IMR-90 (cell line): ENCODE measurements around the gene ACSF2. TPM values are rescaled to one million over a fixed set of nuclear protein-coding genes. Genes with fewer than 3 reads are reported as not detected.

Experiments
- ATAC-seq: fragments of 200-7000 bp; cut with Tn5 transposase; 2 replicates; pipeline ENCODE4 v1.9.1; 2020; ENCODE audit warnings: low read depth, mild to moderate bottlenecking, moderate library complexity
- BruUV-seq: library from RNA; stranded (reverse); fragments of 400-500 nt; replicated peaks from 2 replicates; lab custom pipeline; 2021; lab: Mats Ljungman, UMichigan
- CTCF ChIA-PET: fragments of 300-600 bp; formaldehyde crosslinking; extraction: SDS; loops from one replicate; lab custom pipeline; 2021; ENCODE audit warnings: antibody characterized with exemption; lab: Yijun Ruan, JAX
- POLR2A ChIA-PET: fragments of 300-600 bp; sonication (Branson Sonifier 250); formaldehyde crosslinking; loops from one replicate; lab custom pipeline; 2022; ENCODE audit warnings: antibody characterized with exemption; ENCODE audit not compliant: unreplicated experiment; lab: Charles Lee
- DNase-seq: peaks from one replicate; pipeline ENCODE4 v3.0.0; 2013
- H2AFZ ChIP-seq: replicated peaks from 2 replicates; pipeline ENCODE3; 2013; ENCODE audit warnings: low read length, mild to moderate bottlenecking; ENCODE audit not compliant: poor library complexity
- H2AK5ac ChIP-seq: 2 replicates; pipeline ENCODE4 v1.6.1; 2013; ENCODE audit warnings: low read depth, low read length, inconsistent platforms
- H2AK9ac ChIP-seq: replicated peaks from 2 replicates; pipeline ENCODE3; 2013; ENCODE audit warnings: mild to moderate bottlenecking, low read depth, low read length, moderate library complexity; ENCODE audit not compliant: poor library complexity
- H2BK120ac ChIP-seq: 2 replicates; pipeline ENCODE4 v1.6.1; 2013; ENCODE audit warnings: low read depth, low read length, inconsistent platforms
- H2BK15ac ChIP-seq: 3 replicates; pipeline ENCODE4 v1.6.1; 2013; ENCODE audit warnings: low read depth, low read length, inconsistent platforms
- H2BK20ac ChIP-seq: 2 replicates; pipeline ENCODE4 v1.6.1; 2013; ENCODE audit warnings: low read depth, mild to moderate bottlenecking, inconsistent platforms, low read length, moderate library complexity
- H2BK5ac ChIP-seq: 2 replicates; pipeline ENCODE4 v1.6.1; 2013; ENCODE audit warnings: mild to moderate bottlenecking, low read depth, low read length, inconsistent platforms; ENCODE audit not compliant: poor library complexity, severe bottlenecking
- H3K14ac ChIP-seq: replicated peaks from 2 replicates; pipeline ENCODE4 v1.6.1; 2013; ENCODE audit warnings: low read depth, low read length, inconsistent platforms
- H3K18ac ChIP-seq: 2 replicates; pipeline ENCODE4 v1.6.1; 2013; ENCODE audit warnings: low read depth, low read length, control low read depth
- H3K23ac ChIP-seq: 2 replicates; pipeline ENCODE4 v1.6.1; 2013; ENCODE audit warnings: low read depth, low read length, inconsistent platforms
- H3K27ac ChIP-seq: 2 replicates; pipeline ENCODE4 v1.5.1; 2013; ENCODE audit warnings: mild to moderate bottlenecking, control low read depth, low read length; ENCODE audit not compliant: insufficient read depth
- H3K27me3 ChIP-seq: 2 replicates; pipeline ENCODE4 v1.6.1; 2013; ENCODE audit warnings: low read length; ENCODE audit not compliant: control insufficient read depth, insufficient read depth
- H3K36me3 ChIP-seq: 2 replicates; pipeline ENCODE4 v1.6.1; 2013; ENCODE audit warnings: low read length, mixed read lengths; ENCODE audit not compliant: control insufficient read depth, insufficient read depth
- H3K4ac ChIP-seq: 2 replicates; pipeline ENCODE4 v1.6.1; 2013; ENCODE audit warnings: low read depth, low read length, inconsistent platforms
- H3K4me1 ChIP-seq: 2 replicates; pipeline ENCODE4 v1.6.1; 2013; ENCODE audit warnings: low read length, mixed read lengths; ENCODE audit not compliant: control insufficient read depth, insufficient read depth
- H3K4me2 ChIP-seq: 2 replicates; pipeline ENCODE4 v1.6.1; 2013; ENCODE audit warnings: low read depth, mild to moderate bottlenecking, control low read depth, low read length, moderate library complexity
- H3K4me3 ChIP-seq: 2 replicates; pipeline ENCODE4 v1.5.1; 2013; ENCODE audit warnings: low read depth, mild to moderate bottlenecking, control low read depth, low read length, moderate library complexity; ENCODE audit not compliant: insufficient read depth
- H3K56ac ChIP-seq: 2 replicates; pipeline ENCODE4 v1.6.1; 2013; ENCODE audit warnings: low read length, inconsistent platforms; ENCODE audit not compliant: insufficient read depth; ENCODE audit errors: extremely low read depth
- H3K79me1 ChIP-seq, 2 experiments: 2 replicates each; pipeline ENCODE4 v1.6.1; 2013; ENCODE audit warnings: low read length in 2 of 2, inconsistent platforms in 1 of 2, low read depth in 1 of 2
- H3K9ac ChIP-seq: 2 replicates; pipeline ENCODE4 v1.6.1; 2013; ENCODE audit warnings: low read depth, low read length, control low read depth
- H3K9me1 ChIP-seq: 2 replicates; pipeline ENCODE4 v1.6.1; 2013; ENCODE audit warnings: low read length, inconsistent platforms; ENCODE audit not compliant: insufficient read depth
- H3K9me3 ChIP-seq: 2 replicates; pipeline ENCODE4 v1.6.1; 2013; ENCODE audit warnings: low read length; ENCODE audit not compliant: control insufficient read depth, insufficient read depth
- H4K20me1 ChIP-seq: 2 replicates; pipeline ENCODE4 v1.6.1; 2013; ENCODE audit warnings: low read length, inconsistent platforms; ENCODE audit not compliant: insufficient read depth
- H4K5ac ChIP-seq: 2 replicates; pipeline ENCODE4 v1.6.1; 2013; ENCODE audit warnings: mild to moderate bottlenecking, low read depth, low read length, control low read depth
- H4K8ac ChIP-seq, 2 experiments: 2 replicates each; pipeline ENCODE4 v1.6.1; 2013; ENCODE audit warnings: low read depth in 2 of 2, low read length in 2 of 2, control low read depth in 1 of 2, inconsistent platforms in 1 of 2
- H4K91ac ChIP-seq: 2 replicates; pipeline ENCODE4 v1.6.1; 2013; ENCODE audit warnings: low read depth, low read length, inconsistent platforms; ENCODE audit not compliant: insufficient read depth
- BHLHE40 ChIP-seq: fragments of 150-350 bp; IDR thresholded peaks from 2 replicates; pipeline ENCODE4 v1.6.1; 2016; ENCODE audit warnings: mild to moderate bottlenecking, low read depth, low read length
- CEBPB ChIP-seq: IDR thresholded peaks from 2 replicates; pipeline ENCODE4 v1.6.1; 2012; ENCODE audit warnings: low read depth, low read length, improper control_type of control experiment
- CHD1 ChIP-seq: IDR thresholded peaks from 2 replicates; pipeline ENCODE4 v1.6.1; 2012; ENCODE audit warnings: low read depth, low read length, improper control_type of control experiment
- CTCF ChIP-seq: conservative IDR thresholded peaks from 2 replicates; pipeline ENCODE4 v1.5.1; 2012; ENCODE audit warnings: mild to moderate bottlenecking, low read depth, low read length, improper control_type of control experiment
- ELK1 ChIP-seq: fragments of 150-350 bp; IDR thresholded peaks from 2 replicates; pipeline ENCODE4 v1.6.1; 2016; ENCODE audit warnings: low read depth, mild to moderate bottlenecking, low read length, moderate library complexity, borderline replicate concordance
- FOS ChIP-seq: fragments of 150-350 bp; IDR thresholded peaks from 2 replicates; pipeline ENCODE4 v1.6.1; 2016; ENCODE audit warnings: low read depth, low read length
- MAFK ChIP-seq: IDR thresholded peaks from 2 replicates; pipeline ENCODE4 v1.6.1; 2012; ENCODE audit warnings: low read depth, low read length, improper control_type of control experiment
- MAZ ChIP-seq: IDR thresholded peaks from 2 replicates; pipeline ENCODE4 v1.6.1; 2012; ENCODE audit warnings: low read depth, mild to moderate bottlenecking, low read length, improper control_type of control experiment, moderate library complexity, borderline replicate concordance
- MXI1 ChIP-seq: IDR thresholded peaks from 2 replicates; pipeline ENCODE4 v1.6.1; 2012; ENCODE audit warnings: low read depth, mild to moderate bottlenecking, low read length, moderate library complexity, borderline replicate concordance
- NFE2L2 ChIP-seq: fragments of 150-350 bp; IDR thresholded peaks from 2 replicates; pipeline ENCODE4 v1.6.1; 2016; ENCODE audit warnings: low read depth, mild to moderate bottlenecking, low read length
- POLR2A ChIP-seq: IDR thresholded peaks from 2 replicates; pipeline ENCODE4 v1.6.1; 2012; ENCODE audit warnings: mild to moderate bottlenecking, low read depth, low read length
- RAD21 ChIP-seq: IDR thresholded peaks from 2 replicates; pipeline ENCODE4 v1.6.1; 2012; ENCODE audit warnings: low read length, improper control_type of control experiment
- RCOR1 ChIP-seq: IDR thresholded peaks from 2 replicates; pipeline ENCODE4 v1.6.1; 2012; ENCODE audit warnings: mild to moderate bottlenecking, low read length, improper control_type of control experiment; ENCODE audit not compliant: insufficient replicate concordance
- RFX5 ChIP-seq: IDR thresholded peaks from 2 replicates; pipeline ENCODE4 v1.8.0; 2012; ENCODE audit warnings: low read depth, mild to moderate bottlenecking, low read length, moderate library complexity
- SMC3 ChIP-seq: fragments of 150-350 bp; IDR thresholded peaks from 2 replicates; pipeline ENCODE4 v1.6.1; 2016; ENCODE audit warnings: low read depth, mild to moderate bottlenecking, antibody characterized with exemption, low read length, moderate library complexity
- WGBS, 2 experiments: methylation state at CpG; one replicate each; pipeline versions ENCODE4 v1.1.5 to v1.1.7; 2013; ENCODE audit warnings: missing lambda C conversion rate in 2 of 2; ENCODE audit not compliant: insufficient read length in 1 of 2; ENCODE audit errors: extremely low coverage in 2 of 2; 5-methylcytosine and 5-hydroxymethylcytosine counted together
- dilution Hi-C: fragments of 300-500 bp; cut with HindIII; formaldehyde crosslinking; loops from one replicate; pipeline ENCODE4 v1.14.3; 2018; ENCODE audit warnings: low sequenced_read_pairs; ENCODE audit not compliant: unreplicated experiment
- in situ Hi-C: fragments of 300-500 bp; cut with MboI; formaldehyde crosslinking; loops from 3 replicates; pipeline ENCODE4 v1.14.3; 2019; ENCODE audit warnings: low sequenced_read_pairs, inconsistent platforms, mixed read lengths
- intact Hi-C: fragments of 100-400 bp; cut with micrococcal nuclease; formaldehyde crosslinking; loops from 2 replicates; pipeline ENCODE4 v1.10.0; 2022
- polyA plus RNA-seq, 3 experiments: library from polyadenylated mRNA; depleted of rRNA; stranded (reverse); fragments of >200 nt; gene quantifications; 2 replicates each; pipeline ENCODE4 v1.2.3, GENCODE V29; 2012; ENCODE audit warnings: low replicate concordance in 1 of 3
- total RNA-seq: library from RNA; depleted of rRNA; stranded (reverse); fragments of >200 nt; gene quantifications from 2 replicates; pipeline ENCODE4 v1.2.3, GENCODE V29; 2012
- TF ChIP-seq, protein P1 (sequence below): fragments of 150-350 bp; IDR thresholded peaks from 2 replicates; pipeline ENCODE4 v1.6.1; 2017; ENCODE audit warnings: mild to moderate bottlenecking, antibody characterized with exemption, low read length, low read depth

ACSF2 gene
- total and polyA plus RNA-seq, 2 of the 4 experiments (the other 2 are of a cell fraction), result 18.5 to 27.2 TPM

DNA sequence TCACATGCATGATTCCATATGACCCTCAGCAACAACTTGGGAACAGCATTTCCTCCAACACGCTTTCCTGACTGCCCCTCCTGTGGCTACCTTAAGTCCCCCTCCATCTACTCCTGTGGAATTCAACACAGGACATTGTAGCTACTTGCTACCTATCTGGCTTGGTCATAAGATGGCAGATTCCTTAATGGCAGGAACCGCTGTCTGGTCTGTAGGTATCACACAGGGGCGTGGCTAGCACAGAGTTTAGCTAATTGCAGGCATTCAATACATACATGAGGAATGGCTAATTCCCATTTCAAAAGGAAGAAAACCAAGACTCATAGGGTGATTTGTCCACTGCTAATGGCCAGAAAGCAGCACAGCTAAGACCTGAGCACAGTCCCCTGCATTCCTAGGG, 37.3 kb upstream of the ACSF2 start:
- Histone ChIP-seq H2BK120ac (no peak overlapping the region), H3K4me2 (no peak overlapping the region), H3K14ac (no peak overlapping the region), H2AFZ (no peak overlapping the region), H4K91ac (no peak overlapping the region), H2BK15ac (no peak overlapping the region), H3K23ac (no peak overlapping the region), H3K27me3 (no peaks in the 10 kb centered on the region), H3K9ac (no peak overlapping the region), H3K18ac (no peak overlapping the region), H2BK5ac (no peak overlapping the region), H2AK5ac (no peak overlapping the region), H3K9me3 (no peaks in the 10 kb centered on the region), H2BK20ac (no peak overlapping the region), H4K20me1 (peaks cover 57% of the 10 kb centered on the region), H3K27ac (no peak overlapping the region), H3K36me3 (peaks cover 81% of the 10 kb centered on the region), H2AK9ac (no peak overlapping the region), H3K79me1 (peaks cover 68 to 83% of the 10 kb centered on the region in 2 experiments), H3K56ac (no peak overlapping the region), H3K4me3 (no peak overlapping the region), H3K4me1 (no peaks in the 10 kb centered on the region), H3K9me1 (peaks cover 6% of the 10 kb centered on the region; the same call in 1 of the 2 replicates), H4K8ac (no peak overlapping the region), H4K5ac (no peak overlapping the region), H3K4ac (no peak overlapping the region)
- CTCF ChIA-PET, result interaction anchor here (1.3 kb wide), 1 partner anchor 9 kb away, joined by 4 read pairs; the partner anchor contains the start of gene LRRC59
- POLR2A ChIA-PET, result no interaction called here
- no TSS peak for BruUV-seq
- TF ChIP-seq ELK1 (no peak), NFE2L2 (no peak), BHLHE40 (no peak), FOS (no peak), CTCF (no peak), MAZ (no peak), MAFK (no peak), CHD1 (no peak), RAD21 (no peak), CEBPB (no peak), RFX5 (no peak), RCOR1 (no peak), SMC3 (no peak), POLR2A (no peak), MXI1 (no peak)
- TF ChIP-seq, protein P1, sequence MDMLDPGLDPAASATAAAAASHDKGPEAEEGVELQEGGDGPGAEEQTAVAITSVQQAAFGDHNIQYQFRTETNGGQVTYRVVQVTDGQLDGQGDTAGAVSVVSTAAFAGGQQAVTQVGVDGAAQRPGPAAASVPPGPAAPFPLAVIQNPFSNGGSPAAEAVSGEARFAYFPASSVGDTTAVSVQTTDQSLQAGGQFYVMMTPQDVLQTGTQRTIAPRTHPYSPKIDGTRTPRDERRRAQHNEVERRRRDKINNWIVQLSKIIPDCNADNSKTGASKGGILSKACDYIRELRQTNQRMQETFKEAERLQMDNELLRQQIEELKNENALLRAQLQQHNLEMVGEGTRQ, result no peak
- dilution Hi-C loops, result no loop called here
- no peak for ATAC-seq
- in situ Hi-C loops, result no loop called here
- no peak for DNase-seq
- intact Hi-C loops, result no loop called here
- 100% methylated on average over 1 of the region's 3 CpGs; no CpG with 5 or more reads in 1 of the 2 experiments for WGBS, 2 experiments
